ENCODE results near the gene NLRP6. TPM values are rescaled to one million over a fixed set of nuclear protein-coding genes. Genes with fewer than 3 reads are reported as not detected.

The NLRP6 gene
- total RNA-seq, 1 donor from 2014 or later, result not detected

DNA sequence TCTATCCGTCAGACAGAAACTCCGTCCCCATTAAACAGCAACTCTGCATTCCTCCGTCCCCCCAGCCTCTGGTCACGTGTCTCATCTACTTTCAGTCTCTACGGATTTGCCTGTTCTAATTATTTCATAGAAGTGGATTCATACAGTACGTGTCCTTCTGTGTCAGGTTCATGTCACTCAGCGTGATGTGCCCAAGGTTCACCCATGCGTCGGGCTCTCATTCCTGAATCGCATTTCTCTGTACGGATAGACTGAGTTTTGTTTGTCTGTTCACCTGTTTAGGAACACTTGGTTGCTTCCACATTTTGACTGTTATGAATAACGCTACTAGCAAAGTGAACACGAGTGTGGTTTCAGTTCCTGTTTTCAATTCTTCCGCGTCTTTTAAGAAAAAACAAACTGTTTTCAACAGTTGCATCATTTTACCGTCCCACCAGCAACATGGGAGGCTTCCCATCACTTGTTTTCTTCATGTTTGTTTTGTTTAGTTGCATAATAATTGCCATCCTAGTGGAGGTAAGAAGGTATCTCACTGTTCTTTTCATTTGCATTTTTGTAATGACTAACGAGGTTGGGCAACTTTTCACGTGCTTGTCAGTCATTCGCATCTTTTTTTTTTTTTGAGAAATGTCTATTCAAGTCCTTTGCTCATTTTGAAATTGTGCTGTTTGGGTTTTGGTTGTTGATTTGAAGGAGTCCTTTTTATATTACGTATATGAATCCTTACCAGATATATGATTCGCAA is 8.9 kb upstream of the NLRP6 start:
- H3K4me3 ChIP-seq (ENCODE audit: low read depth, low read length), result no peak overlapping the region
- peak; percentile 22 for DNase-seq (ENCODE audit: low read depth)
- TF ChIP-seq CTCF (conservative IDR thresholded peaks at IDR 0.05; ENCODE audit: low read depth, low read length), result peak; percentile 12

DNA sequence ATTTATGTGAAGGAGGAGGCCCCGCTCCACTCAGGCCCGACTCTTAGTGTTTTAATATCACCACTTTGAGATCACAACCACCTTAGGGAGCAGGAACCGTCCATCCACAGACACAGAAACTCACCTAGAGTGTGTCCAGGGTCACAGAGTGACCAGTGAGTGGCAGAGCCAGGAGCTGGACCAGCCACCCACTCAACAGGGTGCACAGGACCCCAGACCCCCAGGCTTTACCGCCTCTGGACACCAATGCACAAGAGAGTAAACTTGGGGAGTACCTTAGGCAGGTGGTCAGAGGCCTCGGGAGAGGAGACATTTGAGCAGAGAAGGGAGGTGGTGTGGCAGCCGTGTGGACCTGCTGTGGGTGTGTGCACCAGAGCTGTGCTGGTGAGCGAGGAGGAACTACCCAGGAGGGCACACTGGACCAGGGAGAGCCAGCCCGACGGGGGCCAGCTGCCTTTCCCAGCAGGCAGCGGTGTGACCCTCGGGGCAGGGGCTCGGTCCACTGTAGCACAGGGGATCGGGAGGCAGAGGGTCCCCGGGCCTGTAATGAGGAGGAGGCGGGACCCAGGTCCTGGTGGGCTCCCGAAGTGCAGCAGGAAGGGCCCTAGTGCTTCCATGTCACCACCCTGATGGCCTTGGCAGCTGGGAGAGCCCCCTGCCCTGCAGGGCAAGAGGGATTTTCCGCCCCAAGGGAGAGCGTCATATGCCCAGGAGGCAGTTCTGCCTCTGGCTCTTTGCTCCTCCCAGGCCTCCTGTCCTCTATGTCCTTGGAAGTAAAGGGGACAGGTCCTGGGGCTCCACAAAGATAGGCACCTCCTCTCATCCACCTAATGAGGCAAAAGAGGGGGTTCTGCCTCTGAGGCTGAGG is 7.5 kb upstream of the NLRP6 start:
- TF ChIP-seq CTCF (conservative IDR thresholded peaks at IDR 0.05; ENCODE audit: low read depth, low read length), result no peak

DNA sequence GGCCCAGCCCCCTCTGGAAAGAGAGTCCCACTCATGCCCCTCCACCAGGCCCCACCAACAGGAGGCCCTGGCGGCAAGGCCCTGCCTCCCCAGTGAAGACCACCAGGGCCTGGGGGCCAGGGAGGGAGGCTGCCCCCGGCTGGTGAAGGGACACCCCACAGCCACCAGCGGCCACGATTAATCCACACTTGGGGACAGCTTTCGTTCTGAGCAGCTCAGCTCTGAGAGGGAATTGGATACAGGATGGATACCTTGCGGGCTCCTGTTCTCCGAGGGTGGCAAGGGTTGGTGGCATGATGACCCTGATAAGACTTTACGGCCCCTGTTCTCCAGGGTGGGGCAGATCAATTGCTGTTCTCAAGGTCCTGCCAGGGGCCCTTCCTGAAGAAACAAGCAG is 6.9 kb upstream of the NLRP6 start:
- no peak for TF ChIP-seq CTCF (conservative IDR thresholded peaks at IDR 0.05; ENCODE audit: low read depth, low read length)
- H3K4me3 ChIP-seq (ENCODE audit: low read depth, low read length), result no peak overlapping the region
- DNase-seq (ENCODE audit: low read depth), result no peak

More for the DNA sequence above, 7.5 kb upstream of the NLRP6 start:
- DNase-seq (ENCODE audit: low read depth), result no peak
- H3K4me3 ChIP-seq (ENCODE audit: low read depth, low read length), result no peak overlapping the region

- TF ChIP-seq CTCF (conservative IDR thresholded peaks at IDR 0.05; ENCODE audit: low read depth, low read length), result no peak
- DNase-seq (ENCODE audit: low read depth), result no peak
- no peak overlapping the region for H3K4me3 ChIP-seq (ENCODE audit: low read depth, low read length)
Measured at GRCh38 chr11:272195-272930, 5.8 kb upstream of the NLRP6 start.

- no peak for DNase-seq (ENCODE audit: low read depth)
- H3K4me3 ChIP-seq (ENCODE audit: low read depth, low read length), result no peak overlapping the region
- TF ChIP-seq CTCF (conservative IDR thresholded peaks at IDR 0.05; ENCODE audit: low read depth, low read length), result no peak
Measured at GRCh38 chr11:272931-273198, 5.3 kb upstream of the NLRP6 start.

DNA sequence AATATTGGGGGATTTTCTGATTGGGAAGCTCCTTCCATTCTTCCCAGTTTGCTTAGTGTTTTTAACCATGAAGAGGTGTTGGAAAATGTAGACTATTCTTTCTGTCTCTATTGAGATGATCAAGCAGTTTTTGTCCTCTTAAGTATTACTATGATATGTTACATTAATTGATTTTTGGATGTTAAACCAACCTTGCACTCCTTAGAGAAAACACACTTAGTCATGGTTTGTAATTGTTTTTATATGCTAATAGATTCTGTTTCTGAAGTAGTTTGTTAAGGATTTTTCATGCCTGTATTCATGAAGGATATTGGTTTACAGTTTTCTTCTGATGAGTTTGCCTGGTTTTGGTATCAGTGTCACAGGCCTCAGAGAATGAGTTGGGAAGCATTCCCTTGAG is 2.0 kb upstream of the NLRP6 start:
- TF ChIP-seq CTCF (conservative IDR thresholded peaks at IDR 0.05; ENCODE audit: low read depth, low read length), result no peak
- DNase-seq (ENCODE audit: low read depth), result no peak
- H3K4me3 ChIP-seq (ENCODE audit: low read depth, low read length), result no peak overlapping the region

Measured in epithelial cell of proximal tubule (primary cell).